Activated naive CD8-positive, alpha-beta T cell treated with anti-CD3 and anti-CD28 coated beads, Interleukin-2, amount 50 U/mL, for 16 hours (primary cell): ENCODE results near the gene LRRC25.
"Not testable (repeated sequence)": the region's sequence is repeated elsewhere in the genome, so short reads cannot be mapped to it uniquely, and the experiment has no call there.

ENCODE experiments used
- DNase-seq: peaks from one replicate; pipeline ENCODE4 v3.0.0-alpha.2; 2020; ENCODE audit warnings: low read depth, low spot score

Gene LRRC25

GRCh38 chr19:18380843-18381242 is 16.6 kb downstream of the LRRC25 start:
- DNase-seq = no peak

- DNase-seq = no peak
These were observed 17.3 kb downstream of the LRRC25 start for GRCh38 chr19:18379803-18380747.

GRCh38 chr19:18377026-18377425 is 20.4 kb downstream of the LRRC25 start:
- no peak for DNase-seq

- DNase-seq = no peak
These were observed 23.4 kb downstream of the LRRC25 start for GRCh38 chr19:18373892-18374629.

- DNase-seq = no peak
These were observed 24.0 kb downstream of the LRRC25 start for GRCh38 chr19:18373407-18373891.

- DNase-seq = no peak
These were observed 28.8 kb downstream of the LRRC25 start for GRCh38 chr19:18368504-18369222.

GRCh38 chr19:18366021-18366435 is 31.4 kb downstream of the LRRC25 start:
- no peak for DNase-seq

- no peak for DNase-seq
These were observed 32.4 kb downstream of the LRRC25 start for GRCh38 chr19:18364826-18365528.

- DNase-seq = not testable (repeated sequence)
These were observed 33.1 kb downstream of the LRRC25 start for GRCh38 chr19:18364277-18364825.

GRCh38 chr19:18363787-18364186 is 33.6 kb downstream of the LRRC25 start:
- DNase-seq = no peak

- no peak for DNase-seq
These were observed 34.4 kb downstream of the LRRC25 start for GRCh38 chr19:18362934-18363542.

- no peak for DNase-seq
These were observed 35.8 kb downstream of the LRRC25 start for GRCh38 chr19:18361646-18362045.

- no peak for DNase-seq
These were observed 40.4 kb downstream of the LRRC25 start for GRCh38 chr19:18357041-18357440.

- not testable (repeated sequence) for DNase-seq
These were observed 42.7 kb downstream of the LRRC25 start for GRCh38 chr19:18354743-18355142.

GRCh38 chr19:18353378-18354005 is 43.9 kb downstream of the LRRC25 start:
- DNase-seq = no peak

- no peak for DNase-seq
These were observed 45.9 kb downstream of the LRRC25 start for GRCh38 chr19:18351544-18351943.

GRCh38 chr19:18350490-18350889 is 46.9 kb downstream of the LRRC25 start:
- no peak for DNase-seq

GRCh38 chr19:18349524-18350128 is 47.8 kb downstream of the LRRC25 start:
- no peak for DNase-seq

- not testable (repeated sequence) for DNase-seq
These were observed 48.5 kb downstream of the LRRC25 start for GRCh38 chr19:18348818-18349339.
